ENCODE measurements around the gene SLC43A2. TPM values are rescaled to one million over a fixed set of nuclear protein-coding genes. Genes with fewer than 3 reads are reported as not detected.

Gene SLC43A2
- total RNA-seq, 6 donors from 2014 or later: 16.9 to 79.0 (median 49.2) TPM

GRCh38 chr17:1558401-1558800 is 70.2 kb downstream of the SLC43A2 start:
- H3K9me3 ChIP-seq: no peaks in the 10 kb centered on the region
- no peaks in the 10 kb centered on the region for H3K27me3 ChIP-seq
- no peak for DNase-seq
- no peak overlapping the region for H3K27ac ChIP-seq
- peaks cover 0 to 21% (median 0%) of the 10 kb centered on the region in 4 donors for H3K36me3 ChIP-seq
- TF ChIP-seq POLR2A (IDR thresholded peaks at IDR 0.05): no peak
- TF ChIP-seq CTCF (IDR thresholded peaks at IDR 0.05): no peak
- no peak for TF ChIP-seq EP300 (IDR thresholded peaks at IDR 0.05)
- no peak for TF ChIP-seq POLR2AphosphoS5 (IDR thresholded peaks at IDR 0.05)
- 51 to 61% methylated on average over 2 to 3 of the region's 3 CpGs for WGBS, 2 donors
- H3K4me3 ChIP-seq: no peak overlapping the region
- peaks cover 57 to 80% (median 74%) of the 10 kb centered on the region in 4 donors for H3K4me1 ChIP-seq
- no peak for ATAC-seq (ENCODE audit: low FRiP score in 2 of 2)

- peaks cover 52 to 78% (median 70%) of the 10 kb centered on the region in 4 donors for H3K4me1 ChIP-seq
Observed at GRCh38 chr17:1557355-1558095, 71.1 kb downstream of the SLC43A2 start.

GRCh38 chr17:1555651-1556471 is 72.8 kb downstream of the SLC43A2 start:
- DNase-seq (peak in 1 of 2 donors; percentile 75), ATAC-seq (ENCODE audit: low FRiP score in 2 of 2) (peak; percentile 45 to 47)
- peaks cover 43 to 67% (median 61%) of the 10 kb centered on the region in 4 donors for H3K4me1 ChIP-seq
- 53 to 56% methylated on average over 15 of the region's 15 CpGs for WGBS, 2 donors
- H3K36me3 ChIP-seq: peaks cover 4 to 46% (median 18%) of the 10 kb centered on the region in 4 donors
- H3K9me3 ChIP-seq: no peaks in the 10 kb centered on the region
- peak overlapping the region; percentile 6 to 69 (median 66) for H3K27ac ChIP-seq
- TF ChIP-seq POLR2A (IDR thresholded peaks at IDR 0.05) (no peak), POLR2AphosphoS5 (IDR thresholded peaks at IDR 0.05) (no peak), CTCF (IDR thresholded peaks at IDR 0.05) (no peak)
- no peak overlapping the region for H3K4me3 ChIP-seq
- no peaks in the 10 kb centered on the region for H3K27me3 ChIP-seq

More at GRCh38 chr17:1557355-1558095, 71.1 kb downstream of the SLC43A2 start:
- Histone ChIP-seq H3K27ac (peak overlapping the region in 2 of 4 donors; percentile 27 to 65), H3K9me3 (no peaks in the 10 kb centered on the region), H3K36me3 (peaks cover 0 to 30% (median 3%) of the 10 kb centered on the region in 4 donors), H3K4me3 (no peak overlapping the region), H3K27me3 (no peaks in the 10 kb centered on the region)
- no peak for TF ChIP-seq CTCF (IDR thresholded peaks at IDR 0.05)
- TF ChIP-seq EP300 (IDR thresholded peaks at IDR 0.05): no peak
- TF ChIP-seq POLR2A (IDR thresholded peaks at IDR 0.05): peak in 1 of 4 donors; percentile 53
- ATAC-seq (ENCODE audit: low FRiP score in 2 of 2): peak in 1 of 2 donors; percentile 69
- no peak for DNase-seq
- WGBS, 2 donors: 65 to 83% methylated on average over 21 to 22 of the region's 22 CpGs

GRCh38 chr17:1554751-1555540 is 73.7 kb downstream of the SLC43A2 start:
- Histone ChIP-seq H3K36me3 (peaks cover 4 to 55% (median 27%) of the 10 kb centered on the region in 4 donors), H3K27me3 (no peaks in the 10 kb centered on the region), H3K4me1 (peaks cover 34 to 58% (median 52%) of the 10 kb centered on the region in 4 donors), H3K27ac (peak overlapping the region; percentile 6 to 69 (median 66)), H3K4me3 (no peak overlapping the region), H3K9me3 (no peaks in the 10 kb centered on the region)
- DNase-seq (no peak), ATAC-seq (ENCODE audit: low FRiP score in 2 of 2) (no peak)
- TF ChIP-seq EP300 (IDR thresholded peaks at IDR 0.05) (no peak), POLR2A (IDR thresholded peaks at IDR 0.05) (no peak)
- WGBS, 2 donors: 53 to 72% methylated on average over 8 to 9 of the region's 9 CpGs

Data from upper lobe of left lung (tissue), 6 donors.